Endometrial microvascular endothelial cells (primary cell): ENCODE data around the gene TMC6. TPM values are rescaled to one million over a fixed set of nuclear protein-coding genes. Genes with fewer than 3 reads are reported as not detected.
"Not testable (repeated sequence)": the region's sequence is repeated elsewhere in the genome, so short reads cannot be mapped to it uniquely, and the experiment has no call there.

Source experiments
- in situ Hi-C: cut with HindIII; loops from 2 replicates; pipeline ENCODE4 v1.10.0; 2017; ENCODE audit warnings: low sequenced_read_pairs, low pct_unique_long_range_greater_than_20kb; ENCODE audit errors: inconsistent ontology term
- total RNA-seq: library from RNA; depleted of rRNA; stranded (reverse); fragments of >200 nt; gene quantifications from one replicate; pipeline ENCODE4 v1.2.3, GENCODE V29; 2015; ENCODE audit errors: inconsistent ontology term

The TMC6 gene
- total RNA-seq, 1 donor from 2014 or later, result 30.3 TPM

GRCh38 chr17:78139861-78140168, 11.3 kb upstream of the TMC6 start:
- in situ Hi-C loops, result not testable (repeated sequence)

GRCh38 chr17:78138204-78139060, 9.9 kb upstream of the TMC6 start:
- in situ Hi-C loops, result no loop called here

DNA sequence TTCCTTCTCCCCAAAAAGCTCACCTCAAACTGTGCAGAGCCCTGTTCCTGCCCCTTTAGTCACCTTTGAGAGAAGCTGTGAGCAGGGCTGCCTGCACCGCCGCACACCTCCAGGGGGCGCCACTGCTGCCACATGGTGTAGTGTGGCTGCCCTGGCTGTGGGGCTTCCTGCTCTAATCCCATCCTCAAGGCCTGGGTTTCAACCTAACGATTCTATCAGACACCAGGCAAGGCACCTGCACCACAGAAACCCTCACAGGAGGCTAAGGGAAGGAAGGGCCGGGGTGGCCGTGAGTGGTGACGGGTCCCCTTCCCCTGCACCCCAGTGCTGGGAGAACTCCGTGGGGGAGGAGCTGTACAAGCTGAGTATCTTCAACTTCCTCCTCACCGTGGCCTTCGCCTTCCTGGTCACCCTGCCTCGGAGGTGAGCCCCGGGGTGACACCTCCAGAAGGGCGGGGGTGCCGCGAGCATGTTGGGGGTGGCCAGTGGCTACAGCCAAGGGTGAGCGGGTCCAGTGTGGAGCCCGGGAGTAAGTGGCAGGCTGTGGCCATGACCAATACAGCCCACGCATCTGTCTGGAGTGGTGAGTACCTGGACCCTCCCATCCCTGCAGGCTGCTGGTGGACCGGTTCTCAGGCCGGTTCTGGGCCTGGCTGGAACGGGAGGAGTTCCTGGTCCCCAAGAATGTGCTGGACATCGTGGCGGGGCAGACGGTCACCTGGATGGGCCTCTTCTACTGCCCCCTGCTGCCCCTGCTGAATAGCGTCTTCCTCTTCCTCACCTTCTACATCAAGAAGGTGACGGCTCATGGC, 9.0 kb upstream of the TMC6 start:
- in situ Hi-C loops, result no loop called here

DNA sequence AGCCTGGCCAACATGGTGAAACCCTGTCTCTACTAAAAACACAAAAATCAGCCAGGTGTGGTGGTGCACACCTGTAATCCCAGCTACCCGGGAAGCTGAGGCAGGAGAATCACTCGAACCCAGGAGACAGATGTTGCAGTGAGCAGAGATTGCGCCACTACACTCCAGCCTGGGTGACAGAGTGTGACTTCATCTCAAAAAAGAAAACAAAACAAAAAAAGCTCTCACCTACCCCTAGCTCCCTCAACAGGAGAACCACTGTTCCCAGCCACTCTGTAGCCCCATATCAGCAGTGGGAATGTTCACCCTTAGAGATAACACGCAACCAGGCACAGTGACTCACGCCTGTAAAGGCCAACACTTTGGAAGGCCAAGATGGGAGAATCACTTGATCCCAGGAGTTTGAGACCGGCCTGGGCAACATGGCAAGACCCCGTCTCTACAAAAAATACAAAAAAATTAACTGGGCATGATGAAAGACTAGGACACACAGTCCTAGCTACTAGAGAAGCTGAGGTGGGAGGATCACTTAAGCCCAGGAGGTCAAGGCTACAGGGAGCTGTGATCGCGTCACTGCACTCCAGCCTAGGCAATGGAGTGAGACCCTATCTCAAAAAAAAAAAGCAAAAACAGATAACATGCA, 7.4 kb upstream of the TMC6 start:
- in situ Hi-C loops, result no loop called here

GRCh38 chr17:78134899-78135385, 6.4 kb upstream of the TMC6 start:
- in situ Hi-C loops, result no loop called here

GRCh38 chr17:78133971-78134898, 5.7 kb upstream of the TMC6 start:
- in situ Hi-C loops, result no loop called here

GRCh38 chr17:78133179-78133951, 4.8 kb upstream of the TMC6 start:
- in situ Hi-C loops, result no loop called here

DNA sequence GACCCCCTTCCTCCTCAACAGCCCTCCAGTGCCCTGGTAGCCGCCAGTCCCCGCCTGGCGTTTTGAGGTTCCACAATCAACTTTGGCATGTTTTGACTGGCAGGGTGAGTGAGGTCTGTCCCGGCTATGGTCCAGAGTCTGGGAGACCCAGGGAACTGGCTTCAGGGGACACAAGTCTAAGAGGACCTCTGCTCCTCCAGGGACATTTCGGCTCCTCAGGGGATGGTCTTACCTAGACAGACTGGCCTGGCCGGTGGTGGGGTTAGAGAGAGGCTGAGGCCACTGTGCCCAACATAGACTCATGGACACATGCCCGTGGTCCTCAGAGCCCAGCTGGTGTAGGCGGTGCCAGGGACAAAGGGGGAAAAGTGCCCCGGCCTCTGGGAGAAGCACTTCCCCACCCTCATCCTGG, 4.2 kb upstream of the TMC6 start:
- in situ Hi-C loops, result no loop called here

DNA sequence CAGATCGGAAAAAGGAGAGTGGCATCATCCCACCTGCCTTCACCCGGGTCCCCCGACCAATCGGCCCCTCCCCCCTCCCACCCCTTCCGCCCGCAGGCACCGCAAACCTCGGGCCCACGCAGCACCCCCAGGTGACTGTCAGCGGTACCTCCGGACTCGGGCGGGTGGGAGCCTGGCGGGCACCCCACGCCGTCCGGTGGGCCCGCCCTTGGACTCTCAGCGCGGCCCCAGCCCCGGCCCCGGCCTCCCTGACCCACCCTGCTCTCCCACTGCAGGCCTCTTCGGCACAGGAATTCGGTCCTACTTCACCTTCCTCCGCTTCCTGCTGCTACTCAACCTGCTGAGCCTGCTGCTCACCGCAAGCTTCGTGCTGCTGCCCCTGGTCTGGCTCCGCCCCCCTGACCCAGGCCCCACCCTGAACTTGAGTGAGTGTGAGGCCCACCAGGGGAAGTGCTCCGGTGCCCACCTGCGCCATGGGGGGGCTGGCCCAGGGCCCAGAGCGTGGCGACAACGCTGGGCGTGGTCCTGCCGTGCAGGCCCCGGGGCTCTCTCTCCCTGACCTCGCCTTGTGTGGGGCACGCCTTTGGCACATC, 3.6 kb upstream of the TMC6 start:
- in situ Hi-C loops, result no loop called here

DNA sequence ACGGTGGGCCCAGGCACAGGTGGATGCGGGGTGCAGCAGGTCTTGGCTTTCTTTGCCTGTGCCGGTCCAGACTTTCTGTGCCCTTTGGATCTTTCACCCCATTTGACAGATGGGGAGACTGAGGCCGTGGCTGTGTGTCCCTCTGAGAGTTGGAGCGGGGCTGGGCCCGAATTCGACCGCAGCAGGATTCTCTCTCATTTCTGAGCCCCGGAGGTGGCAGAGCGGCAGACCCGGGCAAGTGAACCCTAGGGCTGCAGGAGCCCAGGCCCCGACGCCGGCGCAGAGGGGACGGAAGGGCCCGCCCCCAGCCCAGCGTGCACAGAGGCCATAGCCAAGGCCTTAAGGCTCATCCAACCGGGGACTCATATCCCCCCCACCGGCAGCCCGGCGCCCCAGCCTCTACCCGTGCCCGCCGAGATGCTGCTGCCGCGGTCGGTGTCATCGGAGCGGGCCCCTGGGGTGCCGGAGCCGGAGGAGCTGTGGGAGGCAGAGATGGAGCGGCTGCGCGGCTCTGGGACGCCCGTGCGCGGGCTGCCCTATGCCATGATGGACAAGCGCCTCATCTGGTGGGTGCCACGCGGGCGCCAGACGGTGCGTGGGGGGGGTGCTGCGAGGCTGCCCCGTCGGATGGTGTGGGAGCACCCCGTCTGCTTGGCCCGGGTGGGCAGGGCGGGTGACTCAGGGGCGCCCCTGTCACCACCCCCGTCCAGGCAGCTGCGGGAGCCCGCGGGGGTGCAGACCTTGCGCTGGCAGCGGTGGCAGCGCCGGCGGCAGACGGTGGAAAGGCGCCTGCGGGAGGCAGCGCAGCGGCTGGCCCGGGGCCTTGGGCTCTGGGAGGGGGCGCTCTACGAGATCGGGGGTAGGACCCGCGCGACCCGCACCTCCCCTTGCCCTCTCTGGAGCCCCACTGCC, 2.9 kb upstream of the TMC6 start:
- in situ Hi-C loops, result no loop called here

DNA sequence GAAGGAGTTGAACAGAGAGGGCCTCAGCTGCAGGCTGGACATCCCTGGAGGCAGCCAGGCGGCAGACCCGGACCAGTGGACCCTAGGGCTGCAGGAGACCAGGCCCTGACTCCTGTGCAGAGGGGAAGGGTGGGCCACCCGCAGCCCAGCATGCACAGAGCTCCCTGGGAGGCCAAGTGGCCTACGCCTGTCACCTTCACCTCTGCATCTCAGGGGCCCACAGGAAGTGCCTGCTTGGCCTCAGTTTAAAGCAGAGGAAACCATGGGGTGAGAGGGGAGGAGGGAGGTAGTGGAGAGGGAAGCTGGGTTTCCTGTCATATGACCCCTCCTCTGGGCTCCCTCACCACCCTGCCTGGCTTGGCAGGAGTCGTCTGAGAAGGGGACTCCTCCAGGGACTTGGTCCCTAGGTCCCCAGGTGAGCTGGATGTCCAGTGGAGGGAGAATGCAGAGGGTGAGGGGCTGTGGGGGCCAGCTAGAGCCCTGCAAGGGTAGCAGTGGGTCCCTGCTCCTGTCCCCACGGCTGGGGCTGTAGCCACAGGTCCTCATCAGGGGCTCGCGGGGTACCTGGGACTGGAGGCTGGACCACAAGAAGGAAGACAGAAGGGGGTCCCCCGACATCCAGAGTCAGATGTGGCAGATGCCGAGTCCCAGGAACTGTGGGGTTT, 2.0 kb upstream of the TMC6 start, which contains the start of gene TMC8:
TSS of gene TMC8 (plus strand) at position 335 of the 665 bp plus-strand sequence. CDS start 818 bp downstream, outside the sequence.
- in situ Hi-C loops, result no loop called here

DNA sequence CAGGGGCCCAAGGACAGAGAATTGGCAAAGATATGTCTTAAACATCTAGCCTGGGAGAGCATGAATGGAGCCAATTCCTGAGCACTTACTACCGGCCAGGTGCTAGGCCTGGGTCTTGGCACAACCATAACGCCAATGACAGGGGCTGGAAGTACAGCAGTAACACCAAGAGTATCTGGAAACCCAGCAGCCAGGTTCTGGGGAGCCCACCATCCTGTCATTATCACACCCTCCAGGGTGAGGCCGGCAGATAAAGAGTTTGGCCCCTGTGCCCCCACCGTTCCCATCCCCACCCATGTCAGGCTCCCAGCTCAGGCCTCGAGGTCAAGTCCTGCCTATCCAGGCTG, 1.5 kb upstream of the TMC6 start:
- in situ Hi-C loops, result no loop called here

- in situ Hi-C loops, result no loop called here
Observed at GRCh38 chr17:78129351-78130089, 965 bp upstream of the TMC6 start.

GRCh38 chr17:78127888-78128550, 536 bp downstream of the TMC6 start:
- in situ Hi-C loops, result no loop called here
